GM12878 (cell line): ENCODE results near the gene CCDC24. TPM values are rescaled to one million over a fixed set of nuclear protein-coding genes. Genes with fewer than 3 reads are reported as not detected.

Experiments
- ATAC-seq: fragments of 200-7000 bp; cut with Tn5 transposase; 3 replicates; pipeline ENCODE4 v1.9.1; 2020; ENCODE audit warnings: mild to moderate bottlenecking, moderate library complexity
- BruUV-seq: library from RNA; stranded (reverse); fragments of 400-500 nt; replicated peaks from 2 replicates; lab custom pipeline; 2021; lab: Mats Ljungman, UMichigan
- CTCF ChIA-PET: fragments of 300-600 bp; sonication (Branson Sonifier 250); formaldehyde crosslinking; extraction: SDS; loops from one replicate; lab custom pipeline; 2021; ENCODE audit warnings: inconsistent platforms; lab: Yijun Ruan, JAX
- POLR2A ChIA-PET: fragments of 350-600 bp; formaldehyde crosslinking; extraction: SDS; loops from one replicate; lab custom pipeline; 2021; ENCODE audit warnings: inconsistent platforms; lab: Charles Lee
- RAD21 ChIA-PET: fragments of 300-600 bp; sonication (Branson Sonifier 250); formaldehyde crosslinking; loops from one replicate; lab custom pipeline; 2023; ENCODE audit warnings: antibody characterized with exemption; ENCODE audit not compliant: unreplicated experiment; lab: Charles Lee
- SMC1A ChIA-PET: fragments of 300-600 bp; sonication (Branson Sonifier 250); formaldehyde crosslinking; loops from one replicate; lab custom pipeline; 2023; ENCODE audit not compliant: unreplicated experiment, uncharacterized antibody; lab: Charles Lee
- DNase-seq: peaks from one replicate; pipeline ENCODE4 v3.0.0-alpha.2; 2011; ENCODE audit warnings: low read depth, low spot score
- FAIRE-seq: peaks from 3 replicates; lab custom pipeline; 2011; peaks lifted over from hg19 to GRCh38; lab: Jason Lieb, UNC
- H2AFZ ChIP-seq: 2 replicates; pipeline ENCODE4 v1.6.0; 2011; ENCODE audit warnings: low read depth, low read length, control low read depth; ENCODE audit not compliant: control insufficient read depth
- H3K27ac ChIP-seq: 2 replicates; pipeline ENCODE4 v1.5.1; 2011; ENCODE audit warnings: control low read depth; ENCODE audit not compliant: control insufficient read depth, insufficient read depth
- H3K27me3 ChIP-seq, 2 experiments: replicated peaks in 1 of 2; 2 replicates each; pipeline versions ENCODE4 v1.6.0 to v1.6.1; 2011; ENCODE audit warnings: low read length in 1 of 2; ENCODE audit not compliant: control insufficient read depth in 2 of 2, insufficient read depth in 2 of 2
- H3K36me3 ChIP-seq, 2 experiments: 2 replicates each; pipeline ENCODE4 v1.5.1; 2011; ENCODE audit warnings: low read length in 1 of 2; ENCODE audit not compliant: control insufficient read depth in 2 of 2, insufficient read depth in 2 of 2
- H3K4me1 ChIP-seq: 2 replicates; pipeline ENCODE4 v1.6.1; 2011; ENCODE audit warnings: mild to moderate bottlenecking, low read length, moderate library complexity, mixed read lengths; ENCODE audit not compliant: control insufficient read depth, insufficient read depth
- H3K4me2 ChIP-seq: 2 replicates; pipeline ENCODE4 v1.6.0; 2011; ENCODE audit warnings: control low read depth; ENCODE audit not compliant: control insufficient read depth, insufficient read depth
- H3K4me3 ChIP-seq: fragments of 200-600 bp; sonication (generic); 2 replicates; pipeline ENCODE4 v1.5.1; 2016
- H3K79me2 ChIP-seq: 2 replicates; pipeline ENCODE4 v1.6.0; 2011; ENCODE audit warnings: low read length; ENCODE audit not compliant: control insufficient read depth, insufficient read depth
- H3K9ac ChIP-seq: 2 replicates; pipeline ENCODE4 v1.8.0; 2011; ENCODE audit warnings: low read length, control low read depth, mixed read lengths; ENCODE audit not compliant: control insufficient read depth, insufficient read depth
- H3K9me3 ChIP-seq: replicated peaks from 3 replicates; pipeline ENCODE4 v1.5.1; 2011; ENCODE audit warnings: mild to moderate bottlenecking, low read length; ENCODE audit not compliant: control insufficient read depth, insufficient read depth
- H4K20me1 ChIP-seq: 2 replicates; pipeline ENCODE4 v1.6.0; 2011; ENCODE audit not compliant: control insufficient read depth, insufficient read depth
- ASH2L ChIP-seq: fragments of 300-600, 200-600 bp; sonication (generic); IDR thresholded peaks from 2 replicates; pipeline ENCODE4 v1.6.1; 2017; ENCODE audit warnings: low read depth, mild to moderate bottlenecking, borderline replicate concordance
- BRCA1 ChIP-seq: IDR thresholded peaks from 2 replicates; pipeline ENCODE4 v1.6.1; 2011; ENCODE audit warnings: low read depth, low read length, improper control_type of control experiment
- CHD1 ChIP-seq: IDR thresholded peaks from 2 replicates; pipeline ENCODE4 v1.6.1; 2012; ENCODE audit warnings: low read depth, low read length, improper control_type of control experiment
- EZH2 ChIP-seq: IDR thresholded peaks from 2 replicates; pipeline ENCODE4 v1.6.1; 2012; ENCODE audit warnings: low read depth, mild to moderate bottlenecking, control low read depth, inconsistent platforms, low read length, borderline replicate concordance; ENCODE audit not compliant: control insufficient read depth
- FOXM1 ChIP-seq: IDR thresholded peaks from 2 replicates; pipeline ENCODE4 v1.6.1; 2012; ENCODE audit warnings: low read depth, mild to moderate bottlenecking, inconsistent platforms, low read length, moderate library complexity
- IRF3 ChIP-seq: fragments of 450-650 bp; IDR thresholded peaks from 2 replicates; pipeline ENCODE4 v1.6.1; 2014; ENCODE audit warnings: mild to moderate bottlenecking
- POLR2AphosphoS5 ChIP-seq: IDR thresholded peaks from 2 replicates; pipeline ENCODE4 v1.6.1; 2011; ENCODE audit warnings: mild to moderate bottlenecking, low read length, inconsistent platforms
- SIX5 ChIP-seq: IDR thresholded peaks from 2 replicates; pipeline ENCODE4 v1.6.1; 2011; ENCODE audit warnings: mild to moderate bottlenecking, low read depth, low read length, moderate library complexity; ENCODE audit not compliant: severe bottlenecking
- WGBS: methylation state at CpG from one replicate; pipeline ENCODE4 v1.1.6; 2016; ENCODE audit warnings: low lambda C conversion rate; ENCODE audit not compliant: insufficient replicate concordance, insufficient coverage; ENCODE audit errors: missing lambda C conversion rate; 5-methylcytosine and 5-hydroxymethylcytosine counted together
- in situ Hi-C: fragments of 300-500 bp; cut with MboI; formaldehyde crosslinking; loops from 9 replicates; pipeline ENCODE4 v1.14.3; 2018; ENCODE audit warnings: mixed read lengths
- intact Hi-C: fragments of 100-400 bp; cut with micrococcal nuclease; formaldehyde crosslinking; loops from one replicate; pipeline ENCODE4 v1.14.2; 2022; ENCODE audit not compliant: unreplicated experiment
- polyA plus RNA-seq, 11 experiments: library from polyadenylated mRNA; depleted of rRNA in 4 of 11; unstranded in 6 of 11; stranded (reverse) in 5 of 11; fragments of >200 nt; fragmentation: Nextera tagmentation in 4 of 11; fragmentation: Illumina TruSeq in 1 of 11; extraction: Ambion mirVana in 4 of 11; extraction: Trizol in 1 of 11; gene quantifications; 1 replicate in 1 of 11; 2 replicates in 10 of 11; pipeline versions ENCODE4 v1.2.1 to v1.2.3, GENCODE V29; 2011 to 2016; ENCODE audit warnings: inconsistent platforms in 2 of 11, missing spikeins in 2 of 11, low read depth in 1 of 11
- total RNA-seq, 4 experiments: library from RNA; depleted of rRNA in 3 of 4; stranded (reverse); fragments of >200 nt in 3 of 4; fragmentation: Illumina TruSeq in 1 of 4; extraction: Trizol in 1 of 4; gene quantifications; 2 replicates each; pipeline versions ENCODE4 v1.2.1 to v1.2.3, GENCODE V29; 2013 to 2021
- TF ChIP-seq, protein P1 (sequence below): fragments of 450-650 bp; IDR thresholded peaks from 2 replicates; pipeline ENCODE4 v1.6.1; 2017; ENCODE audit warnings: mild to moderate bottlenecking, moderate library complexity
- TF ChIP-seq, protein P2 (sequence below): IDR thresholded peaks from 2 replicates; pipeline ENCODE4 v1.6.1; 2012; ENCODE audit warnings: low read depth, low read length, improper control_type of control experiment

CCDC24 gene
- total and polyA plus RNA-seq, 10 of the 15 experiments (the other 5 are each of a cell fraction or from before 2014, with no cell fraction given): 0.18 to 3.1 (median 1.6) TPM; not detected in 1

DNA sequence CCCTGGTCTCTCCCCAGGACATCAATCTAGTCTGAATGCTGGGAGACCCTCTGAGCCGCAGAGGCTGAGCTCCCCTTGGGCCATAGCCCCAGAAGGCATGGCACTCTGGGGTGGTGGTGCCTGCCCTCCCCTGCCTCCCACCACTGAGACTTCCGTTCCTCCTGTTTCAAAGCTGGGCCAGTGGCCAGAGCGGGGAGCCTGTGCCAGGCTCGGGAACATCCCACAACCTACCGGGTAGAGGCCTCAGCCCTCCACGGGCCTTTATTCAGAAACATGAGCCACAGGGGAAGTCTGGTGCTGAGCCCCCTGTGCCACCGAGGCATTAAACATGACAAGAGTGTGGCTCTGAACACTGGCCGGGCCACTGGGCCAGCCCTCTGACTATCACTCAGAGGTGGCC lies 8.1 kb downstream of the CCDC24 start:
- TF ChIP-seq IRF3 (no peak), POLR2AphosphoS5 (no peak), CHD1 (no peak), EZH2 (no peak), ASH2L (no peak), SIX5 (no peak), BRCA1 (no peak), FOXM1 (no peak)
- TF ChIP-seq, protein P1, sequence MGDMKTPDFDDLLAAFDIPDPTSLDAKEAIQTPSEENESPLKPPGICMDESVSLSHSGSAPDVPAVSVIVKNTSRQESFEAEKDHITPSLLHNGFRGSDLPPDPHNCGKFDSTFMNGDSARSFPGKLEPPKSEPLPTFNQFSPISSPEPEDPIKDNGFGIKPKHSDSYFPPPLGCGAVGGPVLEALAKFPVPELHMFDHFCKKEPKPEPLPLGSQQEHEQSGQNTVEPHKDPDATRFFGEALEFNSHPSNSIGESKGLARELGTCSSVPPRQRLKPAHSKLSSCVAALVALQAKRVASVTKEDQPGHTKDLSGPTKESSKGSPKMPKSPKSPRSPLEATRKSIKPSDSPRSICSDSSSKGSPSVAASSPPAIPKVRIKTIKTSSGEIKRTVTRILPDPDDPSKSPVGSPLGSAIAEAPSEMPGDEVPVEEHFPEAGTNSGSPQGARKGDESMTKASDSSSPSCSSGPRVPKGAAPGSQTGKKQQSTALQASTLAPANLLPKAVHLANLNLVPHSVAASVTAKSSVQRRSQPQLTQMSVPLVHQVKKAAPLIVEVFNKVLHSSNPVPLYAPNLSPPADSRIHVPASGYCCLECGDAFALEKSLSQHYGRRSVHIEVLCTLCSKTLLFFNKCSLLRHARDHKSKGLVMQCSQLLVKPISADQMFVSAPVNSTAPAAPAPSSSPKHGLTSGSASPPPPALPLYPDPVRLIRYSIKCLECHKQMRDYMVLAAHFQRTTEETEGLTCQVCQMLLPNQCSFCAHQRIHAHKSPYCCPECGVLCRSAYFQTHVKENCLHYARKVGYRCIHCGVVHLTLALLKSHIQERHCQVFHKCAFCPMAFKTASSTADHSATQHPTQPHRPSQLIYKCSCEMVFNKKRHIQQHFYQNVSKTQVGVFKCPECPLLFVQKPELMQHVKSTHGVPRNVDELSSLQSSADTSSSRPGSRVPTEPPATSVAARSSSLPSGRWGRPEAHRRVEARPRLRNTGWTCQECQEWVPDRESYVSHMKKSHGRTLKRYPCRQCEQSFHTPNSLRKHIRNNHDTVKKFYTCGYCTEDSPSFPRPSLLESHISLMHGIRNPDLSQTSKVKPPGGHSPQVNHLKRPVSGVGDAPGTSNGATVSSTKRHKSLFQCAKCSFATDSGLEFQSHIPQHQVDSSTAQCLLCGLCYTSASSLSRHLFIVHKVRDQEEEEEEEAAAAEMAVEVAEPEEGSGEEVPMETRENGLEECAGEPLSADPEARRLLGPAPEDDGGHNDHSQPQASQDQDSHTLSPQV: no peak
- TF ChIP-seq, protein P2, sequence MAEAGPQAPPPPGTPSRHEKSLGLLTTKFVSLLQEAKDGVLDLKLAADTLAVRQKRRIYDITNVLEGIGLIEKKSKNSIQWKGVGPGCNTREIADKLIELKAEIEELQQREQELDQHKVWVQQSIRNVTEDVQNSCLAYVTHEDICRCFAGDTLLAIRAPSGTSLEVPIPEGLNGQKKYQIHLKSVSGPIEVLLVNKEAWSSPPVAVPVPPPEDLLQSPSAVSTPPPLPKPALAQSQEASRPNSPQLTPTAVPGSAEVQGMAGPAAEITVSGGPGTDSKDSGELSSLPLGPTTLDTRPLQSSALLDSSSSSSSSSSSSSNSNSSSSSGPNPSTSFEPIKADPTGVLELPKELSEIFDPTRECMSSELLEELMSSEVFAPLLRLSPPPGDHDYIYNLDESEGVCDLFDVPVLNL: no peak
- Histone ChIP-seq H3K9me3 (no peaks in the 10 kb centered on the region), H3K4me1 (no peaks in the 10 kb centered on the region), H2AFZ (no peak overlapping the region), H3K79me2 (no peaks in the 10 kb centered on the region), H3K9ac (no peak overlapping the region), H3K4me2 (no peak overlapping the region), H3K27me3 (no peaks in the 10 kb centered on the region), H3K36me3 (no peaks in the 10 kb centered on the region), H4K20me1 (no peaks in the 10 kb centered on the region), H3K27ac (no peak overlapping the region), H3K4me3 (no peak overlapping the region)
- DNase-seq: no peak
- no peak for ATAC-seq
- ChIA-PET SMC1A (no interaction called here), RAD21 (no interaction called here), CTCF (interaction anchor here (1.5 to 9.6 kb wide), 2 partner anchors 35 to 48 kb away, joined by 5 to 167 read pairs; partner anchors contain the start of gene SLC6A9), POLR2A (no interaction called here)
- WGBS: 30% methylated on average over 8 of the region's 8 CpGs
- intact Hi-C loops (no loop called here), in situ Hi-C loops (no loop called here)
- no peak for FAIRE-seq
- no TSS peak for BruUV-seq
